Liver (tissue), 3 donors: Measurements from ENCODE around the gene B4GALNT2.
"Not testable (repeated sequence)": the region's sequence is repeated elsewhere in the genome, so short reads cannot be mapped to it uniquely, and the experiment has no call there.

ENCODE experiments used
- CTCF ChIP-seq: fragments of 150-350 bp; IDR thresholded peaks from 2 replicates; pipeline ENCODE4 v1.5.1; 2017; ENCODE audit warnings: improper control_type of control experiment, low read depth, low read length; ENCODE audit not compliant: missing input control
- FOXA1 ChIP-seq: IDR thresholded peaks from 2 replicates; pipeline ENCODE4 v1.6.1; 2016; ENCODE audit warnings: antibody characterized with exemption
- HNF4G ChIP-seq: IDR thresholded peaks from 2 replicates; pipeline ENCODE4 v1.6.1; 2016; ENCODE audit warnings: antibody characterized with exemption
- JUND ChIP-seq, 2 donors: IDR thresholded peaks; 2 replicates each; pipeline ENCODE4 v1.6.1; 2016; ENCODE audit warnings: antibody characterized with exemption in 2 of 2
- MAX ChIP-seq: IDR thresholded peaks from 2 replicates; pipeline ENCODE4 v1.6.1; 2016; ENCODE audit warnings: antibody characterized with exemption
- RAD21 ChIP-seq, 2 donors: IDR thresholded peaks; 2 replicates each; pipeline ENCODE4 v1.6.1; 2016; ENCODE audit warnings: antibody characterized with exemption in 2 of 2, mild to moderate bottlenecking in 2 of 2
- REST ChIP-seq: IDR thresholded peaks from 2 replicates; pipeline ENCODE4 v1.6.1; 2016; ENCODE audit warnings: antibody characterized with exemption, mild to moderate bottlenecking
- TAF1 ChIP-seq: conservative IDR thresholded peaks from 2 replicates; pipeline ENCODE4 v1.6.1; 2016; ENCODE audit warnings: antibody characterized with exemption, mild to moderate bottlenecking
- YY1 ChIP-seq: IDR thresholded peaks from 2 replicates; pipeline ENCODE4 v1.6.1; 2016; ENCODE audit warnings: antibody characterized with exemption, mild to moderate bottlenecking
- donor health status: healthy.
- donor health status: healthy.

- TF ChIP-seq TAF1; CTCF; JUND (IDR thresholded peaks at IDR 0.05); MAX; FOXA1; RAD21 (IDR thresholded peaks at IDR 0.05); HNF4G; REST; YY1: not testable (repeated sequence)
These were observed 43.4 kb downstream of the B4GALNT2 start for GRCh38 chr17:49175978-49176377.
